Keratinocyte (primary cell): ENCODE measurements around the gene PRR20B.

Source experiments
- CTCF ChIP-seq, 3 experiments: IDR thresholded peaks in 1 of 3; conservative IDR thresholded peaks in 1 of 3; optimal IDR thresholded peaks in 1 of 3; 2 replicates in 2 of 3; 3 replicates in 1 of 3; pipeline versions ENCODE3 to v1.5.1; 2011; ENCODE audit warnings: low read length in 3 of 3, mild to moderate bottlenecking in 3 of 3, moderate library complexity in 2 of 3, control low read depth in 1 of 3, inconsistent platforms in 1 of 3; ENCODE audit not compliant: insufficient read depth in 2 of 3; ENCODE audit errors: extremely low read depth in 1 of 3
- EZH2 ChIP-seq: IDR thresholded peaks from one replicate; pipeline ENCODE4 v1.6.1; 2012; ENCODE audit warnings: inconsistent platforms, mild to moderate bottlenecking, low read length, moderate library complexity

- no peak for TF ChIP-seq CTCF (optimal IDR thresholded peaks at IDR 0.05 in 1 of 3, IDR thresholded peaks at IDR 0.05 in 1 of 3, conservative IDR thresholded peaks at IDR 0.05 in 1 of 3; ENCODE audit: extremely low read depth in 1 of 3, insufficient read depth in 2 of 3, low read length in 3 of 3)
- no peak for TF ChIP-seq EZH2
Measured at GRCh38 chr13:57114945-57115344, 32.3 kb upstream of the PRR20B start.
